ENCODE measurements around the gene TTLL12.

GRCh38 chr22:43151251-43152002 is 35.5 kb downstream of the TTLL12 start, which contains the start of gene TSPO:
- TF ChIP-seq EZH2 (IDR thresholded peaks at IDR 0.05; ENCODE audit: borderline replicate concordance, insufficient read depth, low read depth, low read length, poor library complexity, severe bottlenecking) = no peak
- TF ChIP-seq, protein P1, sequence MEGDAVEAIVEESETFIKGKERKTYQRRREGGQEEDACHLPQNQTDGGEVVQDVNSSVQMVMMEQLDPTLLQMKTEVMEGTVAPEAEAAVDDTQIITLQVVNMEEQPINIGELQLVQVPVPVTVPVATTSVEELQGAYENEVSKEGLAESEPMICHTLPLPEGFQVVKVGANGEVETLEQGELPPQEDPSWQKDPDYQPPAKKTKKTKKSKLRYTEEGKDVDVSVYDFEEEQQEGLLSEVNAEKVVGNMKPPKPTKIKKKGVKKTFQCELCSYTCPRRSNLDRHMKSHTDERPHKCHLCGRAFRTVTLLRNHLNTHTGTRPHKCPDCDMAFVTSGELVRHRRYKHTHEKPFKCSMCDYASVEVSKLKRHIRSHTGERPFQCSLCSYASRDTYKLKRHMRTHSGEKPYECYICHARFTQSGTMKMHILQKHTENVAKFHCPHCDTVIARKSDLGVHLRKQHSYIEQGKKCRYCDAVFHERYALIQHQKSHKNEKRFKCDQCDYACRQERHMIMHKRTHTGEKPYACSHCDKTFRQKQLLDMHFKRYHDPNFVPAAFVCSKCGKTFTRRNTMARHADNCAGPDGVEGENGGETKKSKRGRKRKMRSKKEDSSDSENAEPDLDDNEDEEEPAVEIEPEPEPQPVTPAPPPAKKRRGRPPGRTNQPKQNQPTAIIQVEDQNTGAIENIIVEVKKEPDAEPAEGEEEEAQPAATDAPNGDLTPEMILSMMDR (IDR thresholded peaks at IDR 0.05) = no peak

All from B cell (primary cell).